Activated T-helper 2 cell treated with anti-CD3 and anti-CD28 coated beads, Interferon-gamma antibody, Interleukin-2, Interleukin-4, amounts not matched to agents 10 μg/mL and 5 μg/mL and 100 μg/mL, durations not matched to agents 14 hours and 24 hours and 36 hours (primary cell): ENCODE results near the gene LUZP2. TPM values are rescaled to one million over a fixed set of nuclear protein-coding genes. Genes with fewer than 3 reads are reported as not detected.

Source experiments
- DNase-seq: peaks from one replicate; pipeline ENCODE4 v3.0.0; 2021; ENCODE audit warnings: low spot score
- H3K27ac Mint-ChIP-seq: one replicate; pipeline ENCODE4 v1.8.0; 2021; ENCODE audit warnings: mixed read lengths
- H3K27me3 Mint-ChIP-seq: one replicate; pipeline ENCODE4 v1.8.0; 2021; ENCODE audit warnings: low read depth, mixed read lengths
- H3K36me3 Mint-ChIP-seq: one replicate; pipeline ENCODE4 v1.8.0; 2021; ENCODE audit warnings: low read depth, mixed read lengths
- H3K4me1 Mint-ChIP-seq: one replicate; pipeline ENCODE4 v1.8.0; 2021; ENCODE audit warnings: low read depth, mixed read lengths
- H3K4me3 Mint-ChIP-seq: one replicate; pipeline ENCODE4 v1.8.0; 2021; ENCODE audit warnings: low read depth, mild to moderate bottlenecking, moderate library complexity, mixed read lengths
- H3K9me3 Mint-ChIP-seq: one replicate; pipeline ENCODE4 v1.8.0; 2021; ENCODE audit warnings: mixed read lengths
- intact Hi-C: fragments of 100-400 bp; cut with micrococcal nuclease; formaldehyde crosslinking; loops from one replicate; pipeline ENCODE4 v1.15.1; 2023
- total RNA-seq: library from RNA; stranded (reverse); gene quantifications from 2 replicates; pipeline ENCODE4 v1.2.3, GENCODE V29; 2022

LUZP2 gene
- total RNA-seq, 1 donor from 2014 or later: not detected

- Mint-ChIP-seq H3K4me3 (no peak overlapping the region), H3K9me3 (peaks cover 15% of the 10 kb centered on the region), H3K27me3 (no peaks in the 10 kb centered on the region), H3K27ac (no peak overlapping the region), H3K4me1 (no peaks in the 10 kb centered on the region), H3K36me3 (no peaks in the 10 kb centered on the region)
- intact Hi-C loops: no loop called here
- no peak for DNase-seq
These were observed 125.4 kb downstream of the LUZP2 start for GRCh38 chr11:24622262-24622661.

- Mint-ChIP-seq H3K4me3 (no peak overlapping the region), H3K9me3 (peaks cover 14% of the 10 kb centered on the region), H3K27me3 (no peaks in the 10 kb centered on the region), H3K27ac (no peak overlapping the region), H3K36me3 (no peaks in the 10 kb centered on the region), H3K4me1 (no peaks in the 10 kb centered on the region)
- intact Hi-C loops: no loop called here
- no peak for DNase-seq
These were observed 126.3 kb downstream of the LUZP2 start for GRCh38 chr11:24623121-24623520.

GRCh38 chr11:24624432-24624831, 127.6 kb downstream of the LUZP2 start:
- DNase-seq: no peak
- H3K4me1 Mint-ChIP-seq: no peaks in the 10 kb centered on the region

GRCh38 chr11:24625975-24626374, 129.1 kb downstream of the LUZP2 start:
- DNase-seq: no peak
- H3K4me3 Mint-ChIP-seq: no peak overlapping the region
- no peak overlapping the region for H3K27ac Mint-ChIP-seq
- H3K9me3 Mint-ChIP-seq: peaks cover 12% of the 10 kb centered on the region
- H3K27me3 Mint-ChIP-seq: no peaks in the 10 kb centered on the region
- H3K36me3 Mint-ChIP-seq: no peaks in the 10 kb centered on the region
- no peaks in the 10 kb centered on the region for H3K4me1 Mint-ChIP-seq
- intact Hi-C loops: no loop called here

More at GRCh38 chr11:24624432-24624831, 127.6 kb downstream of the LUZP2 start:
- Mint-ChIP-seq H3K9me3 (peaks cover 14% of the 10 kb centered on the region), H3K27me3 (no peaks in the 10 kb centered on the region), H3K4me3 (no peak overlapping the region), H3K27ac (no peak overlapping the region), H3K36me3 (no peaks in the 10 kb centered on the region)
- intact Hi-C loops: no loop called here

GRCh38 chr11:24628224-24628776, 131.4 kb downstream of the LUZP2 start:
- no peak overlapping the region for H3K4me3 Mint-ChIP-seq
- H3K27ac Mint-ChIP-seq: no peak overlapping the region
- H3K9me3 Mint-ChIP-seq: peaks cover 13% of the 10 kb centered on the region
- H3K4me1 Mint-ChIP-seq: no peaks in the 10 kb centered on the region
- H3K36me3 Mint-ChIP-seq: no peaks in the 10 kb centered on the region
- intact Hi-C loops: no loop called here
- no peak for DNase-seq
- H3K27me3 Mint-ChIP-seq: no peaks in the 10 kb centered on the region

GRCh38 chr11:24634606-24635160, 137.8 kb downstream of the LUZP2 start:
- peaks cover 11% of the 10 kb centered on the region for H3K9me3 Mint-ChIP-seq
- H3K4me3 Mint-ChIP-seq: no peak overlapping the region
- H3K4me1 Mint-ChIP-seq: no peaks in the 10 kb centered on the region
- no peak overlapping the region for H3K27ac Mint-ChIP-seq
- no peaks in the 10 kb centered on the region for H3K36me3 Mint-ChIP-seq
- no peak for DNase-seq
- intact Hi-C loops: no loop called here
- H3K27me3 Mint-ChIP-seq: no peaks in the 10 kb centered on the region

- no peak overlapping the region for H3K27ac Mint-ChIP-seq
- H3K27me3 Mint-ChIP-seq: no peaks in the 10 kb centered on the region
- H3K4me1 Mint-ChIP-seq: no peaks in the 10 kb centered on the region
- intact Hi-C loops: no loop called here
- no peak for DNase-seq
- no peak overlapping the region for H3K4me3 Mint-ChIP-seq
- no peaks in the 10 kb centered on the region for H3K36me3 Mint-ChIP-seq
- H3K9me3 Mint-ChIP-seq: peaks cover 15% of the 10 kb centered on the region
These were observed 138.9 kb downstream of the LUZP2 start for GRCh38 chr11:24635588-24636290.

- H3K4me1 Mint-ChIP-seq: no peaks in the 10 kb centered on the region
- intact Hi-C loops: no loop called here
- no peaks in the 10 kb centered on the region for H3K27me3 Mint-ChIP-seq
- H3K27ac Mint-ChIP-seq: no peak overlapping the region
- DNase-seq: no peak
- no peak overlapping the region for H3K4me3 Mint-ChIP-seq
- H3K36me3 Mint-ChIP-seq: no peaks in the 10 kb centered on the region
- H3K9me3 Mint-ChIP-seq: peaks cover 14% of the 10 kb centered on the region
These were observed 139.4 kb downstream of the LUZP2 start for GRCh38 chr11:24636291-24636629.

- Mint-ChIP-seq H3K9me3 (peaks cover 12% of the 10 kb centered on the region), H3K36me3 (no peaks in the 10 kb centered on the region), H3K4me3 (no peak overlapping the region), H3K4me1 (no peaks in the 10 kb centered on the region), H3K27me3 (no peaks in the 10 kb centered on the region), H3K27ac (no peak overlapping the region)
- intact Hi-C loops: no loop called here
- no peak for DNase-seq
These were observed 140.7 kb downstream of the LUZP2 start for GRCh38 chr11:24637520-24637919.

GRCh38 chr11:24642648-24643047, 145.8 kb downstream of the LUZP2 start:
- H3K9me3 Mint-ChIP-seq: peaks cover 21% of the 10 kb centered on the region
- no peak overlapping the region for H3K4me3 Mint-ChIP-seq
- H3K27me3 Mint-ChIP-seq: no peaks in the 10 kb centered on the region
- H3K27ac Mint-ChIP-seq: no peak overlapping the region
- H3K4me1 Mint-ChIP-seq: no peaks in the 10 kb centered on the region
- H3K36me3 Mint-ChIP-seq: no peaks in the 10 kb centered on the region
- DNase-seq: no peak
- intact Hi-C loops: no loop called here

GRCh38 chr11:24645563-24645962, 148.7 kb downstream of the LUZP2 start:
- Mint-ChIP-seq H3K9me3 (peaks cover 18% of the 10 kb centered on the region), H3K27ac (no peak overlapping the region), H3K36me3 (no peaks in the 10 kb centered on the region), H3K27me3 (no peaks in the 10 kb centered on the region), H3K4me1 (no peaks in the 10 kb centered on the region), H3K4me3 (no peak overlapping the region)
- no peak for DNase-seq
- intact Hi-C loops: no loop called here

GRCh38 chr11:24651873-24652272, 155.0 kb downstream of the LUZP2 start:
- Mint-ChIP-seq H3K36me3 (no peaks in the 10 kb centered on the region), H3K4me1 (no peaks in the 10 kb centered on the region), H3K27ac (no peak overlapping the region), H3K27me3 (no peaks in the 10 kb centered on the region), H3K9me3 (peaks cover 22% of the 10 kb centered on the region), H3K4me3 (no peak overlapping the region)
- intact Hi-C loops: no loop called here
- no peak for DNase-seq

GRCh38 chr11:24653901-24654300, 157.0 kb downstream of the LUZP2 start:
- intact Hi-C loops: no loop called here
- H3K27me3 Mint-ChIP-seq: no peaks in the 10 kb centered on the region
- DNase-seq: no peak
- H3K27ac Mint-ChIP-seq: no peak overlapping the region
- H3K4me3 Mint-ChIP-seq: no peak overlapping the region
- no peaks in the 10 kb centered on the region for H3K36me3 Mint-ChIP-seq
- H3K9me3 Mint-ChIP-seq: peaks cover 24% of the 10 kb centered on the region
- no peaks in the 10 kb centered on the region for H3K4me1 Mint-ChIP-seq
